Neural progenitor cell (in vitro differentiated cells): ENCODE data around the gene DMXL2. TPM values are rescaled to one million over a fixed set of nuclear protein-coding genes. Genes with fewer than 3 reads are reported as not detected.
"Not testable (repeated sequence)": the region's sequence is repeated elsewhere in the genome, so short reads cannot be mapped to it uniquely, and the experiment has no call there.

Source experiments
- DNase-seq: peaks from one replicate; pipeline ENCODE4 v3.0.0-alpha.2; 2016; ENCODE audit warnings: low spot score
- H2AFZ ChIP-seq: fragments of 200-600 bp; sonication (generic); replicated peaks from 2 replicates; pipeline ENCODE4 v1.6.1; 2016; ENCODE audit warnings: antibody characterized with exemption
- H3F3A ChIP-seq: fragments of 200-600 bp; sonication (generic); 2 replicates; pipeline ENCODE4 v1.6.1; 2016; ENCODE audit warnings: antibody characterized with exemption, low read depth
- H3K27ac ChIP-seq: fragments of 200-600 bp; sonication (generic); 2 replicates; pipeline ENCODE4 v1.5.1; 2016; ENCODE audit warnings: mild to moderate bottlenecking
- H3K27me3 ChIP-seq: fragments of 200-600 bp; sonication (generic); 2 replicates; pipeline ENCODE4 v1.6.1; 2016; ENCODE audit warnings: mild to moderate bottlenecking, moderate library complexity
- H3K36me3 ChIP-seq: fragments of 200-600 bp; sonication (generic); 2 replicates; pipeline ENCODE4 v1.5.1; 2016
- H3K4me1 ChIP-seq: fragments of 200-600 bp; sonication (generic); 2 replicates; pipeline ENCODE4 v1.6.1; 2016; ENCODE audit warnings: mixed run types
- H3K4me2 ChIP-seq: fragments of 200-600 bp; sonication (generic); 2 replicates; pipeline ENCODE4 v1.6.1; 2016
- H3K4me3 ChIP-seq: fragments of 200-600 bp; sonication (generic); 2 replicates; pipeline ENCODE4 v1.5.1; 2016
- H3K79me2 ChIP-seq: fragments of 200-600 bp; sonication (generic); 2 replicates; pipeline ENCODE4 v1.6.1; 2016; ENCODE audit warnings: low read depth
- H3K9ac ChIP-seq: fragments of 200-600 bp; sonication (generic); 2 replicates; pipeline ENCODE4 v1.6.1; 2016
- H3K9me3 ChIP-seq: fragments of 200-600 bp; sonication (generic); 2 replicates; pipeline ENCODE4 v1.5.1; 2016; ENCODE audit warnings: low read depth
- H4K20me1 ChIP-seq: fragments of 200-600 bp; sonication (generic); 2 replicates; pipeline ENCODE4 v1.6.1; 2016; ENCODE audit warnings: low read depth
- H3K27ac Mint-ChIP-seq: 3 replicates; pipeline ENCODE4 v1.8.0; 2021; ENCODE audit warnings: mixed read lengths
- H3K27me3 Mint-ChIP-seq: 2 replicates; pipeline ENCODE4 v1.8.0; 2022; ENCODE audit warnings: low read depth, mild to moderate bottlenecking, inconsistent platforms, moderate library complexity, mixed read lengths; ENCODE audit not compliant: insufficient read depth
- H3K36me3 Mint-ChIP-seq: 3 replicates; pipeline ENCODE4 v1.8.0; 2021; ENCODE audit warnings: mixed read lengths
- H3K4me1 Mint-ChIP-seq: 3 replicates; pipeline ENCODE4 v1.8.0; 2021; ENCODE audit warnings: mixed read lengths
- H3K4me3 Mint-ChIP-seq: 3 replicates; pipeline ENCODE4 v1.8.0; 2021; ENCODE audit warnings: mild to moderate bottlenecking, moderate library complexity, mixed read lengths
- H3K9me3 Mint-ChIP-seq: 3 replicates; pipeline ENCODE4 v1.8.0; 2020; ENCODE audit warnings: mixed read lengths
- EZH2 ChIP-seq: fragments of 200-600 bp; sonication (generic); IDR thresholded peaks from 2 replicates; pipeline ENCODE4 v1.6.1; 2017; ENCODE audit warnings: antibody characterized with exemption, mild to moderate bottlenecking, moderate library complexity
- EZH2phosphoT487 ChIP-seq: fragments of 200-600 bp; sonication (generic); IDR thresholded peaks from 2 replicates; pipeline ENCODE4 v1.6.1; 2017; ENCODE audit warnings: antibody characterized with exemption
- total RNA-seq: library from RNA; depleted of rRNA; stranded (reverse); fragments of >200 nt; gene quantifications from 2 replicates; pipeline ENCODE4 v1.2.3, GENCODE V29; 2015; ENCODE audit warnings: low replicate concordance
- TF ChIP-seq, protein P1 (sequence below): fragments of 200-600 bp; sonication (generic); IDR thresholded peaks from 2 replicates; pipeline ENCODE4 v1.5.1; 2017; ENCODE audit warnings: antibody characterized with exemption, mild to moderate bottlenecking

DMXL2 gene
- total RNA-seq, 1 donor from 2014 or later = 124 TPM

DNA sequence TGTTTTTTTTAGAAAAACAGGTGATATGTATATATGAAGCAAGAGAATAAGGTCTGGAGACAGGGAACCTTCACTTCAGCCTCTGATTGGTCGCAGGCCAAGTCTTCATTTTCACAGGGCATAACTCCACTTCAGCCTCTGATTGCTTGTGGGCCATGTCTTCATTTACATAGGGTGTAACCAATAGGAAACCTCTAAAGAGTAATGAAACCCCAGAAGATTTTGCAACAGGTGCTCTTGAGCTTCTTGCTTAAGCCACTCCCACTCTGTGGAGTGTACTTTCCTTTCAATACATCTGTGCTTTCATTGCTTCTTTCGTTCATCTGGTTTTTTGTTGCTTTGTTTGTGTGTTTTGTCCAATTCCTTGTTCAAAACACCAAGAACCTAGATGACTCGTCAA lies 36.1 kb upstream of the DMXL2 start:
- Mint-ChIP-seq H3K9me3 (no peaks in the 10 kb centered on the region), H3K4me1 (no peaks in the 10 kb centered on the region), H3K36me3 (no peaks in the 10 kb centered on the region), H3K27me3 (no peaks in the 10 kb centered on the region), H3K27ac (no peak overlapping the region), H3K4me3 (no peak overlapping the region)
- Histone ChIP-seq H3K79me2 (no peaks in the 10 kb centered on the region), H3K4me1 (no peaks in the 10 kb centered on the region), H3K4me3 (no peak overlapping the region), H3K27ac (no peak overlapping the region), H3K36me3 (no peaks in the 10 kb centered on the region), H2AFZ (no peak overlapping the region), H3K4me2 (no peak overlapping the region), H3F3A (no peaks in the 10 kb centered on the region), H3K27me3 (no peaks in the 10 kb centered on the region), H4K20me1 (no peaks in the 10 kb centered on the region), H3K9me3 (no peaks in the 10 kb centered on the region), H3K9ac (no peak overlapping the region)
- TF ChIP-seq, protein P1, sequence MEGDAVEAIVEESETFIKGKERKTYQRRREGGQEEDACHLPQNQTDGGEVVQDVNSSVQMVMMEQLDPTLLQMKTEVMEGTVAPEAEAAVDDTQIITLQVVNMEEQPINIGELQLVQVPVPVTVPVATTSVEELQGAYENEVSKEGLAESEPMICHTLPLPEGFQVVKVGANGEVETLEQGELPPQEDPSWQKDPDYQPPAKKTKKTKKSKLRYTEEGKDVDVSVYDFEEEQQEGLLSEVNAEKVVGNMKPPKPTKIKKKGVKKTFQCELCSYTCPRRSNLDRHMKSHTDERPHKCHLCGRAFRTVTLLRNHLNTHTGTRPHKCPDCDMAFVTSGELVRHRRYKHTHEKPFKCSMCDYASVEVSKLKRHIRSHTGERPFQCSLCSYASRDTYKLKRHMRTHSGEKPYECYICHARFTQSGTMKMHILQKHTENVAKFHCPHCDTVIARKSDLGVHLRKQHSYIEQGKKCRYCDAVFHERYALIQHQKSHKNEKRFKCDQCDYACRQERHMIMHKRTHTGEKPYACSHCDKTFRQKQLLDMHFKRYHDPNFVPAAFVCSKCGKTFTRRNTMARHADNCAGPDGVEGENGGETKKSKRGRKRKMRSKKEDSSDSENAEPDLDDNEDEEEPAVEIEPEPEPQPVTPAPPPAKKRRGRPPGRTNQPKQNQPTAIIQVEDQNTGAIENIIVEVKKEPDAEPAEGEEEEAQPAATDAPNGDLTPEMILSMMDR = no peak
- TF ChIP-seq EZH2 (no peak), EZH2phosphoT487 (no peak)
- no peak for DNase-seq

GRCh38 chr15:51655401-51656057 lies 33.0 kb upstream of the DMXL2 start:
- not testable (repeated sequence) for DNase-seq, H3K27me3 ChIP-seq, H3F3A ChIP-seq, H3K4me3 ChIP-seq, H3K9me3 Mint-ChIP-seq, H4K20me1 ChIP-seq, H3K4me1 ChIP-seq, H3K27me3 Mint-ChIP-seq, H3K27ac Mint-ChIP-seq, H2AFZ ChIP-seq, H3K9me3 ChIP-seq, H3K4me1 Mint-ChIP-seq, H3K27ac ChIP-seq, H3K79me2 ChIP-seq, H3K4me3 Mint-ChIP-seq, H3K36me3 Mint-ChIP-seq, H3K4me2 ChIP-seq, H3K36me3 ChIP-seq, H3K9ac ChIP-seq

DNA sequence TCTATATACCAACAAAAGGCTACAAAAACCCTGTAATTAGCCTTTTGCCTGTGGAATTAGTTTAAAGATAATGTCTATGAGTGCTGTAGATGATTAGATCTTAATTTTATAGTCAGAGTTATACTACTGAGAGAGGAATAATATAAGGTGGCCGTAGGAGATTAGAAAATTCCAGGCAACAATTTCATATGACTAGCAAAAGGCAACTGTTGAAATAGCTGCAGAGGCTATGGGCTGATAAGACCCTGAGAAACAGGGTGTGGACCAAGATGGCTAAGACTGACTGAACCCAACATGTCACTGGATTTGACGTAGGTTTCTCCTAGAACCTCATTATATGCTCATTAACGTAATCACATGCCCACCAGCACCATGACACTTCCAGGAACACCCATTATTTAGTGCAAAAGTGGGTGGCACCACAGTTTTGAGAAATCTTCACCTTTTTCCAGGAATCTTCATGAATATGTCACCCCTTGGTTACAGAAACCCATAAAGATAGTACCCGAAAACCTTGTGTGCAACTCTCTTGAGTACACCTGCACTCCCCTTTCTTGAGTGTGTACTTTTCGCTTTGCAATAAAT lies 29.6 kb upstream of the DMXL2 start:
- Mint-ChIP-seq H3K27ac (no peak overlapping the region), H3K36me3 (no peaks in the 10 kb centered on the region), H3K4me3 (no peak overlapping the region), H3K4me1 (no peaks in the 10 kb centered on the region), H3K27me3 (peaks cover 3% of the 10 kb centered on the region), H3K9me3 (no peaks in the 10 kb centered on the region)
- DNase-seq = no peak
- H3K4me2 ChIP-seq = no peak overlapping the region
- H2AFZ ChIP-seq = no peak overlapping the region
- TF ChIP-seq EZH2 (no peak), EZH2phosphoT487 (no peak)
- TF ChIP-seq, protein P1 = no peak
- no peak overlapping the region for H3K9ac ChIP-seq
- H3K79me2 ChIP-seq = no peaks in the 10 kb centered on the region
- H4K20me1 ChIP-seq = no peaks in the 10 kb centered on the region
- H3K4me1 ChIP-seq = no peaks in the 10 kb centered on the region
- H3K9me3 ChIP-seq = no peaks in the 10 kb centered on the region
- no peak overlapping the region for H3K4me3 ChIP-seq
- peaks cover 3% of the 10 kb centered on the region for H3F3A ChIP-seq
- no peaks in the 10 kb centered on the region for H3K27me3 ChIP-seq
- no peaks in the 10 kb centered on the region for H3K36me3 ChIP-seq
- H3K27ac ChIP-seq = no peak overlapping the region
